H9 (cell line): ENCODE data around the gene GATA1. TPM values are rescaled to one million over a fixed set of nuclear protein-coding genes. Genes with fewer than 3 reads are reported as not detected.

Experiments
- DNase-seq: peaks from one replicate; pipeline ENCODE4 v3.0.0-alpha.2; 2017
- H2AFZ ChIP-seq: one replicate; pipeline ENCODE4 v1.6.1; 2013; ENCODE audit warnings: mild to moderate bottlenecking, low read length, control low read depth, moderate library complexity
- H2AK5ac ChIP-seq: 2 replicates; pipeline ENCODE4 v1.6.1; 2013; ENCODE audit warnings: low read length, control low read depth, mixed read lengths; ENCODE audit not compliant: insufficient read length
- H2BK120ac ChIP-seq: one replicate; pipeline ENCODE4 v1.6.1; 2013; ENCODE audit warnings: low read depth, mild to moderate bottlenecking, low read length, control low read depth, inconsistent platforms; ENCODE audit not compliant: poor library complexity, severe bottlenecking
- H2BK12ac ChIP-seq: 2 replicates; pipeline ENCODE4 v1.6.1; 2013; ENCODE audit warnings: low read length, control low read depth, mixed read lengths, low read depth; ENCODE audit not compliant: insufficient read length
- H2BK15ac ChIP-seq: 2 replicates; pipeline ENCODE4 v1.6.1; 2013; ENCODE audit warnings: low read depth, low read length, control low read depth
- H2BK20ac ChIP-seq: one replicate; pipeline ENCODE4 v1.6.1; 2013; ENCODE audit warnings: low read depth, mild to moderate bottlenecking, low read length, control low read depth, inconsistent platforms; ENCODE audit not compliant: poor library complexity, severe bottlenecking
- H2BK5ac ChIP-seq: 2 replicates; pipeline ENCODE4 v1.6.1; 2013; ENCODE audit warnings: low read length, control low read depth, mixed read lengths; ENCODE audit not compliant: insufficient read length
- H3K14ac ChIP-seq: 2 replicates; pipeline ENCODE4 v1.6.1; 2013; ENCODE audit warnings: low read length, control low read depth; ENCODE audit not compliant: insufficient read depth
- H3K18ac ChIP-seq: 2 replicates; pipeline ENCODE4 v1.6.1; 2013; ENCODE audit warnings: low read depth, mild to moderate bottlenecking, mixed read lengths, low read length, control low read depth; ENCODE audit not compliant: insufficient read length
- H3K23ac ChIP-seq: 2 replicates; pipeline ENCODE4 v1.6.1; 2013; ENCODE audit warnings: low read length, control low read depth, mixed read lengths, low read depth; ENCODE audit not compliant: insufficient read length
- H3K23me2 ChIP-seq: 2 replicates; pipeline ENCODE4 v1.6.1; 2013; ENCODE audit warnings: low read depth, mild to moderate bottlenecking, mixed read lengths, low read length, control low read depth; ENCODE audit not compliant: insufficient read length, poor library complexity, severe bottlenecking
- H3K27ac ChIP-seq: 2 replicates; pipeline ENCODE4 v1.5.1; 2013; ENCODE audit warnings: low read length, control low read depth, mixed read lengths, low read depth; ENCODE audit not compliant: insufficient read length
- H3K27me3 ChIP-seq: 2 replicates; pipeline ENCODE4 v1.6.1; 2013; ENCODE audit warnings: low read length, control low read depth, inconsistent platforms; ENCODE audit not compliant: insufficient read depth
- H3K4ac ChIP-seq: 2 replicates; pipeline ENCODE4 v1.6.1; 2013; ENCODE audit warnings: low read depth, mild to moderate bottlenecking, control low read depth, inconsistent platforms, low read length, moderate library complexity
- H3K4me1 ChIP-seq: 2 replicates; pipeline ENCODE4 v1.6.1; 2013; ENCODE audit warnings: low read length, control low read depth, inconsistent platforms; ENCODE audit not compliant: insufficient read depth
- H3K4me2 ChIP-seq: 2 replicates; pipeline ENCODE4 v1.6.1; 2013; ENCODE audit warnings: low read length, control low read depth, mixed read lengths; ENCODE audit not compliant: insufficient read length, insufficient read depth
- H3K56ac ChIP-seq: 2 replicates; pipeline ENCODE4 v1.6.1; 2013; ENCODE audit warnings: low read depth, mild to moderate bottlenecking, mixed read lengths, low read length, control low read depth; ENCODE audit not compliant: insufficient read length
- H3K79me1 ChIP-seq: 2 replicates; pipeline ENCODE4 v1.6.1; 2013; ENCODE audit warnings: low read depth, mild to moderate bottlenecking, moderate library complexity, low read length, control low read depth, inconsistent platforms; ENCODE audit not compliant: insufficient read depth, poor library complexity, severe bottlenecking
- H3K79me2 ChIP-seq: 2 replicates; pipeline ENCODE4 v1.6.1; 2013; ENCODE audit warnings: low read length, control low read depth, inconsistent platforms; ENCODE audit not compliant: insufficient read depth
- H3K9ac ChIP-seq: 2 replicates; pipeline ENCODE4 v1.6.1; 2013; ENCODE audit warnings: low read length, control low read depth, mixed read lengths; ENCODE audit not compliant: insufficient read length; ENCODE audit errors: extremely low read depth
- H3K9me3 ChIP-seq: one replicate; pipeline ENCODE4 v1.6.1; 2013; ENCODE audit warnings: low read depth, low read length, inconsistent platforms; ENCODE audit not compliant: control insufficient read depth
- H3T11ph ChIP-seq: one replicate; pipeline ENCODE4 v1.6.1; 2013; ENCODE audit warnings: mild to moderate bottlenecking, low read length, control low read depth, inconsistent platforms
- H4K20me1 ChIP-seq: one replicate; pipeline ENCODE4 v1.6.1; 2013; ENCODE audit not compliant: control insufficient read depth, insufficient read length, insufficient read depth
- H4K5ac ChIP-seq: 2 replicates; pipeline ENCODE4 v1.6.1; 2013; ENCODE audit warnings: low read depth, mild to moderate bottlenecking, mixed read lengths, low read length, control low read depth; ENCODE audit not compliant: insufficient read length
- H4K8ac ChIP-seq: replicated peaks from 2 replicates; pipeline ENCODE4 v1.6.1; 2013; ENCODE audit warnings: low read length, control low read depth, mixed read lengths, low read depth; ENCODE audit not compliant: insufficient read length
- H4K91ac ChIP-seq: 2 replicates; pipeline ENCODE4 v1.6.1; 2013; ENCODE audit warnings: low read depth, mild to moderate bottlenecking, moderate library complexity, mixed read lengths, low read length, control low read depth; ENCODE audit not compliant: insufficient read length
- H3K27ac Mint-ChIP-seq, 3 experiments: 2 replicates in 2 of 3; 3 replicates in 1 of 3; pipeline ENCODE4 v1.8.0; 2020 to 2021; ENCODE audit warnings: mixed read lengths in 3 of 3, mild to moderate bottlenecking in 1 of 3, moderate library complexity in 1 of 3
- H3K27me3 Mint-ChIP-seq: 2 replicates; pipeline ENCODE4 v1.8.0; 2021; ENCODE audit warnings: low read depth, mild to moderate bottlenecking, moderate library complexity, mixed read lengths
- H3K36me3 Mint-ChIP-seq, 3 experiments: 2 replicates in 2 of 3; 3 replicates in 1 of 3; pipeline ENCODE4 v1.8.0; 2020 to 2021; ENCODE audit warnings: low read depth in 3 of 3, mixed read lengths in 3 of 3; ENCODE audit not compliant: insufficient read depth in 1 of 3
- H3K4me1 Mint-ChIP-seq, 2 experiments: 2 replicates each; pipeline ENCODE4 v1.8.0; 2020; ENCODE audit warnings: mixed read lengths in 2 of 2
- H3K4me3 Mint-ChIP-seq, 2 experiments: 2 replicates in 1 of 2; 3 replicates in 1 of 2; pipeline ENCODE4 v1.8.0; 2020 to 2021; ENCODE audit warnings: mild to moderate bottlenecking in 2 of 2, mixed read lengths in 2 of 2, moderate library complexity in 1 of 2
- H3K9me3 Mint-ChIP-seq, 2 experiments: 2 replicates in 1 of 2; 3 replicates in 1 of 2; pipeline ENCODE4 v1.8.0; 2020; ENCODE audit warnings: mild to moderate bottlenecking in 2 of 2, mixed read lengths in 2 of 2, moderate library complexity in 1 of 2
- WGBS: extraction: QIAGEN DNeasy Blood & Tissue Kit; methylation state at CpG from one replicate; pipeline ENCODE4 v1.1.7; 2013; ENCODE audit warnings: missing lambda C conversion rate, low lambda C conversion rate, mixed read lengths; ENCODE audit not compliant: insufficient read length; ENCODE audit errors: extremely low coverage; 5-methylcytosine and 5-hydroxymethylcytosine counted together
- total RNA-seq: library from RNA; stranded (reverse); gene quantifications from 2 replicates; pipeline ENCODE4 v1.2.1, GENCODE V29; 2021
- TF ChIP-seq, protein P1 (sequence below): fragments of 200-600 bp; sonication (generic); conservative IDR thresholded peaks from 3 replicates; pipeline ENCODE4 v1.8.0; 2021; ENCODE audit warnings: antibody characterized with exemption, mild to moderate bottlenecking

Gene GATA1
- total RNA-seq, 1 experiment from 2014 or later: not detected

DNA sequence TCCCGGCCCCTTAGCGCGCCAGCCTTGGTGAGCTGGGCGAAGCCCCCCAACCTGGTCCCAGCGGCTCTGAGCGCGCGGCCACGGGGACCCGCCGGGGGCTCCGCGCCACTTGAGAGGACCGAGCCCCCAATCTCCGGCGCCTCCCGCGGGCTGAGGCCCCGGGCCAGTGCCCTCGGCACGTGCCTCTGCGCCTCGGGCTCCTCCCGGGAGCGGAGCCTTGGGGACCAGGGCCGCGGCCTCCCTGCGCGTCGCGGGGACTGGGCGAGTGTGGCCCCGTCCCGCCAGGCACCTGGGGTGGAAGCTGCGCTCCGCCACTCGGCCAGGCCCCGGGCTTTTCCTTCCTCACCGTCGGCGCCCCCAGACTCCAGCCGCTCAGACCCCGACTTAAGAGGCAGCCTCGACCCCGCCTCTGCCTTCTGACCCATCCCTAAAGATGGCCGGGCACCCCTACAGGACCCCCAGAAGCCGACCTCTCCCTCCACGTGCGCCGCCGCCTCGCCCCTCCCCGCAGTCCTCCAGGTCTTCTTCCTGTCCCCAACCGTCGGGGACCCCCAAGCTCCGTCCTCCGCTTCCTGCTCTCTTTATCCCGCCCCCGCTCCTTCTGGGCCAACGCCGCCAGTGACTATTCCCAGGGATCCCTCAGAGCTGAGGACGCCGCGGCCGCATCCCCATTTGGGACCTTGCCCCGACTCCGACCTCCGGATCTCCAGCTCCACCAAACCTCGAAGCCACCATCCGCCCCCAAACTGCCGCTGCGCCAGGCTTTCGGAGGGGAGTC is 40.7 kb downstream of the GATA1 start:
- Histone ChIP-seq H4K91ac (no peak overlapping the region), H2BK15ac (no peak overlapping the region), H3K9me3 (peaks cover 16% of the 10 kb centered on the region), H3K27me3 (no peaks in the 10 kb centered on the region; the same call in none of the 2 replicates), H3K23ac (no peak overlapping the region), H2AFZ (no peak overlapping the region), H2BK12ac (no peak overlapping the region), H3K27ac (no peak overlapping the region), H3K4me2 (peak overlapping the region; percentile 2), H2BK20ac (no peak overlapping the region), H3K56ac (no peak overlapping the region), H3K9ac (no peak overlapping the region), H4K8ac (no peak overlapping the region), H2BK5ac (no peak overlapping the region), H3T11ph (no peak overlapping the region), H3K14ac (no peak overlapping the region), H3K79me2 (no peaks in the 10 kb centered on the region), H3K4me1 (no peaks in the 10 kb centered on the region), H2BK120ac (no peak overlapping the region), H3K18ac (no peak overlapping the region), H4K5ac (no peak overlapping the region), H3K23me2 (no peaks in the 10 kb centered on the region), H2AK5ac (no peak overlapping the region), H3K4ac (no peak overlapping the region), H3K79me1 (no peaks in the 10 kb centered on the region), H4K20me1 (no peaks in the 10 kb centered on the region)
- TF ChIP-seq, protein P1, sequence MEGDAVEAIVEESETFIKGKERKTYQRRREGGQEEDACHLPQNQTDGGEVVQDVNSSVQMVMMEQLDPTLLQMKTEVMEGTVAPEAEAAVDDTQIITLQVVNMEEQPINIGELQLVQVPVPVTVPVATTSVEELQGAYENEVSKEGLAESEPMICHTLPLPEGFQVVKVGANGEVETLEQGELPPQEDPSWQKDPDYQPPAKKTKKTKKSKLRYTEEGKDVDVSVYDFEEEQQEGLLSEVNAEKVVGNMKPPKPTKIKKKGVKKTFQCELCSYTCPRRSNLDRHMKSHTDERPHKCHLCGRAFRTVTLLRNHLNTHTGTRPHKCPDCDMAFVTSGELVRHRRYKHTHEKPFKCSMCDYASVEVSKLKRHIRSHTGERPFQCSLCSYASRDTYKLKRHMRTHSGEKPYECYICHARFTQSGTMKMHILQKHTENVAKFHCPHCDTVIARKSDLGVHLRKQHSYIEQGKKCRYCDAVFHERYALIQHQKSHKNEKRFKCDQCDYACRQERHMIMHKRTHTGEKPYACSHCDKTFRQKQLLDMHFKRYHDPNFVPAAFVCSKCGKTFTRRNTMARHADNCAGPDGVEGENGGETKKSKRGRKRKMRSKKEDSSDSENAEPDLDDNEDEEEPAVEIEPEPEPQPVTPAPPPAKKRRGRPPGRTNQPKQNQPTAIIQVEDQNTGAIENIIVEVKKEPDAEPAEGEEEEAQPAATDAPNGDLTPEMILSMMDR: no peak
- Mint-ChIP-seq H3K4me3 (peak overlapping the region in 1 of 2 experiments; percentile 46; a peak in 2 of 5 replicates), H3K36me3 (peaks cover 32 to 42% (median 39%) of the 10 kb centered on the region in 3 experiments), H3K27ac (peak overlapping the region in 1 of 3 experiments; percentile 71; a peak in 1 of 7 replicates), H3K4me1 (peaks cover 0 to 6% of the 10 kb centered on the region in 2 experiments; a peak in 3 of 4 replicates), H3K9me3 (peaks cover 61 to 77% of the 10 kb centered on the region in 2 experiments), H3K27me3 (peaks cover 24% of the 10 kb centered on the region)
- peak; percentile 41 for DNase-seq
- no CpG with 5 or more reads among the region's 73 CpGs for WGBS
